ENCODE results near the gene ZNF24. TPM values are rescaled to one million over a fixed set of nuclear protein-coding genes. Genes with fewer than 3 reads are reported as not detected.

ZNF24 gene
- total and polyA plus RNA-seq, 7 donors: 16.0 to 63.8 (median 40.6) TPM

DNA sequence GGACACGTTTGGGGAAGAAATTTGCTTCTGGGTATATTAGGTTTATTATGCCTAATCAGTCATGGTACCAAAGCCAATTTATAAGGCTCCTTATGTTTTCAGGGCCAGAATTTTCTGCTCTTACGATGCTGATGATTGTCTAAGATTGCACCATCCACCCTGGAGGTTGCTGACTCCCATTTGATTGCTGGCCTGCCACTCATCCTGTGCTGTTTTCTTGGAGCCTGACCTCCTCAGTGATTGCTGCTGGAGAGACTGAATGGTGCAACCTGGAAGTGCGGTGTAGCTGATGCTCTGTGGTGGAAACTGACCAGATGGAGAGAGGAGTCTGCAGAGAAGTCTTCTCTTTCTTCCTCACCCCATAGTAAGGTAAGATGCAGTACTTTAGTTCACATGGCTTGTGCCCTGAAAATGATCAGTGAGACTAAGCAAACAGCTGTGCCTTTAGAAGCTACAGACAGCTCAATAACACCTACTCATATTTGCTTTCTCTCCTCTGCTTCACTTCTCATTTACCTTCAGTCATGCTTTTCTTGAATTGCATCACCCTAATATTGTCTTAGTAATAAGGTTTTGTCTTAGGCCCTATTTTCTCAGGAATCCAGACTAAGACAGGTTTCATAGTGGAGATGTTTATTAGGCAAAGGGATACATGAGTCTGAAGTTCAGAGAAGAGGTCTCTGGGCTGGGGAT lies 17.4 kb downstream of the ZNF24 start:
- WGBS, 3 donors: 45 to 62% (median 48%) methylated on average over 3 of the region's 3 CpGs
- DNase-seq: no peak
- no peak overlapping the region for H3K27ac ChIP-seq
- no peaks in the 10 kb centered on the region for H3K4me1 ChIP-seq
- intact Hi-C loops (cut with DNase I): no loop called here
- no peaks in the 10 kb centered on the region for H3K27me3 ChIP-seq (ENCODE audit: insufficient read depth in 3 of 3, low read length in 2 of 3)
- H3K36me3 ChIP-seq (ENCODE audit: insufficient read depth in 1 of 2, low read depth in 1 of 2): peaks cover 0 to 7% of the 10 kb centered on the region in 2 donors
- H3K4me3 ChIP-seq: no peak overlapping the region
- no peaks in the 10 kb centered on the region for H3K9me3 ChIP-seq
- TF ChIP-seq CTCF (IDR thresholded peaks at IDR 0.05): no peak
- ATAC-seq: no peak

- 28 to 78% (median 61%) methylated on average over 2 of the region's 2 CpGs for WGBS, 3 donors
- no peak for TF ChIP-seq CTCF (IDR thresholded peaks at IDR 0.05)
Measured at GRCh38 chr18:35324926-35325655, 19.1 kb downstream of the ZNF24 start.

GRCh38 chr18:35322486-35323458 lies 21.4 kb downstream of the ZNF24 start:
- ATAC-seq (no peak), DNase-seq (no peak)
- no peak for TF ChIP-seq CTCF (IDR thresholded peaks at IDR 0.05)
- 76 to 80% (median 77%) methylated on average over 3 of the region's 3 CpGs for WGBS, 3 donors
- Histone ChIP-seq H3K9me3 (no peaks in the 10 kb centered on the region), H3K4me3 (no peak overlapping the region), H3K4me1 (no peaks in the 10 kb centered on the region), H3K36me3 (ENCODE audit: insufficient read depth in 1 of 2, low read depth in 1 of 2) (no peaks in the 10 kb centered on the region), H3K27me3 (ENCODE audit: insufficient read depth in 3 of 3, low read length in 2 of 3) (no peaks in the 10 kb centered on the region), H3K27ac (no peak overlapping the region)
- intact Hi-C loops (cut with DNase I): no loop called here

More at GRCh38 chr18:35324926-35325655, 19.1 kb downstream of the ZNF24 start:
- Histone ChIP-seq H3K9me3 (no peaks in the 10 kb centered on the region), H3K27me3 (ENCODE audit: insufficient read depth in 3 of 3, low read length in 2 of 3) (no peaks in the 10 kb centered on the region), H3K36me3 (ENCODE audit: insufficient read depth in 1 of 2, low read depth in 1 of 2) (no peaks in the 10 kb centered on the region), H3K27ac (no peak overlapping the region), H3K4me1 (no peaks in the 10 kb centered on the region), H3K4me3 (no peak overlapping the region)
- intact Hi-C loops (cut with DNase I): no loop called here
- no peak for ATAC-seq
- DNase-seq: no peak

DNA sequence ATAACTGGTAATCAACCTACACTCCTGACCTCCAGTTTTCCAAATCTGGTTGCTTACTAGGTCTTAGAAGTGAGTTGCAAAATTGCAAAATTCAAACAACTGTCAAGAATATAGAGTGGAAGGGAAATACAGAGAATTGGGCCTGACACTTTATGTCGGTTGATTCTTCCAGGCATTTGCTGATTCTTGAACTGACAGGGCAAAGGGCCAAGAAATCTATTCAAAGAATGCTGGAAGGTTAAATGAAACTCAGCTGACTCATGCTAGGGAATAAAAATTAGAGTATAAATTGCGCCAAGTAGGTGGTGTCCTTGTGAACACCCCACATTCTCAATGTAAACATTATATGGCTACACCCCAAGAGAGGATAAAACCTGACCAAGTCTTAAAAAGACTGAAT lies 32.7 kb downstream of the ZNF24 start:
- H3K4me3 ChIP-seq: no peak overlapping the region
- H3K36me3 ChIP-seq (ENCODE audit: insufficient read depth in 1 of 2, low read depth in 1 of 2): peaks cover 14 to 15% of the 10 kb centered on the region in 2 donors
- ATAC-seq (no peak), DNase-seq (no peak)
- 36 to 43% (median 38%) methylated on average over 2 of the region's 2 CpGs for whole genome bisulfite sequencing, 3 donors
- H3K27ac ChIP-seq: no peak overlapping the region
- TF ChIP-seq CTCF (IDR thresholded peaks at IDR 0.05): no peak
- intact Hi-C loops (cut with DNase I): no loop called here
- H3K4me1 ChIP-seq: peaks cover 5% of the 10 kb centered on the region
- H3K9me3 ChIP-seq: peaks cover 67% of the 10 kb centered on the region
- no peaks in the 10 kb centered on the region for H3K27me3 ChIP-seq (ENCODE audit: insufficient read depth in 3 of 3, low read length in 2 of 3)

Data from psoas muscle (tissue), 8 donors.